ENCODE results near the gene DESI2. TPM values are rescaled to one million over a fixed set of nuclear protein-coding genes. Genes with fewer than 3 reads are reported as not detected.

DESI2 gene
- total and polyA plus RNA-seq, 8 donors, result 4.9 to 13.2 (median 7.0) TPM

GRCh38 chr1:244634546-244634945, 18.4 kb upstream of the DESI2 start:
- no peaks in the 10 kb centered on the region for H3K4me1 ChIP-seq
- FAIRE-seq (no peak), DNase-seq (no peak), ATAC-seq (no peak)
- H3K4me3 ChIP-seq, result no peak overlapping the region
- TF ChIP-seq CTCF (IDR thresholded peaks at IDR 0.05), result no peak
- no peaks in the 10 kb centered on the region for H3K36me3 ChIP-seq
- no peaks in the 10 kb centered on the region for H3K9me3 ChIP-seq
- no peaks in the 10 kb centered on the region for H3K27me3 ChIP-seq
- WGBS, 2 donors, result 90 to 92% methylated on average over 6 of the region's 6 CpGs
- intact Hi-C loops (cut with DNase I), result no loop called here
- H3K27ac ChIP-seq, result no peak overlapping the region

GRCh38 chr1:244636488-244637259, 16.3 kb upstream of the DESI2 start:
- Histone ChIP-seq H3K4me3 (no peak overlapping the region), H3K9me3 (no peaks in the 10 kb centered on the region), H3K27ac (no peak overlapping the region), H3K36me3 (no peaks in the 10 kb centered on the region), H3K27me3 (no peaks in the 10 kb centered on the region), H3K4me1 (no peaks in the 10 kb centered on the region)
- DNase-seq, result no peak
- intact Hi-C loops (cut with DNase I), result no loop called here
- no peak for TF ChIP-seq CTCF (IDR thresholded peaks at IDR 0.05)
- no peak for FAIRE-seq
- 82 to 83% methylated on average over 10 of the region's 10 CpGs for WGBS, 2 donors
- ATAC-seq, result no peak

GRCh38 chr1:244639561-244639960, 13.4 kb upstream of the DESI2 start:
- FAIRE-seq (no peak), ATAC-seq (no peak), DNase-seq (no peak)
- no peaks in the 10 kb centered on the region for H3K9me3 ChIP-seq
- no peaks in the 10 kb centered on the region for H3K27me3 ChIP-seq
- intact Hi-C loops (cut with DNase I), result no loop called here
- TF ChIP-seq CTCF (IDR thresholded peaks at IDR 0.05), result no peak
- H3K27ac ChIP-seq, result no peak overlapping the region
- no peaks in the 10 kb centered on the region for H3K36me3 ChIP-seq
- H3K4me1 ChIP-seq, result no peaks in the 10 kb centered on the region
- no peak overlapping the region for H3K4me3 ChIP-seq

- intact Hi-C loops (cut with DNase I), result no loop called here
- Histone ChIP-seq H3K36me3 (no peaks in the 10 kb centered on the region), H3K27me3 (no peaks in the 10 kb centered on the region), H3K4me1 (no peaks in the 10 kb centered on the region), H3K27ac (no peak overlapping the region), H3K4me3 (no peak overlapping the region), H3K9me3 (no peaks in the 10 kb centered on the region)
- TF ChIP-seq CTCF (IDR thresholded peaks at IDR 0.05), result no peak
- WGBS, 2 donors, result 84 to 87% methylated on average over 6 of the region's 6 CpGs
- DNase-seq (no peak), ATAC-seq (no peak), FAIRE-seq (no peak)
These were observed 12.0 kb upstream of the DESI2 start for GRCh38 chr1:244640917-244641316.

- intact Hi-C loops (cut with DNase I), result no loop called here
- Histone ChIP-seq H3K27me3 (no peaks in the 10 kb centered on the region), H3K4me1 (no peaks in the 10 kb centered on the region), H3K9me3 (no peaks in the 10 kb centered on the region), H3K36me3 (no peaks in the 10 kb centered on the region), H3K27ac (no peak overlapping the region), H3K4me3 (no peak overlapping the region)
- DNase-seq (no peak), ATAC-seq (no peak), FAIRE-seq (no peak)
- 76 to 83% methylated on average over 16 of the region's 16 CpGs for WGBS, 2 donors
- TF ChIP-seq CTCF (IDR thresholded peaks at IDR 0.05), result no peak
These were observed 10.4 kb upstream of the DESI2 start for GRCh38 chr1:244642526-244642925.

Data from pancreas (tissue), 10 donors.